HEK293 (cell line): ENCODE results near the gene MTURN.

Source experiments
- CTCF ChIA-PET: fragments of 350-600 bp; formaldehyde crosslinking; extraction: SDS; loops from one replicate; lab custom pipeline; 2021; ENCODE audit warnings: antibody characterized with exemption; lab: Yijun Ruan, JAX
- POLR2A ChIA-PET: fragments of 300-600 bp; formaldehyde crosslinking; extraction: SDS; loops from one replicate; lab custom pipeline; 2020; ENCODE audit warnings: antibody characterized with exemption, inconsistent platforms; lab: Yijun Ruan, JAX
- H3K27ac ChIP-seq: fragments of 200-500 bp; sonication (Bioruptor generic); 2 replicates; pipeline ENCODE4 v1.5.1; 2014; ENCODE audit warnings: low read depth, low read length, control low read depth, inconsistent platforms; ENCODE audit errors: extremely low read depth
- H3K36me3 ChIP-seq, 2 experiments: fragments of 200-500 bp in 1 of 2; sonication (Bioruptor generic) in 1 of 2; 1 replicate in 1 of 2; 2 replicates in 1 of 2; pipeline ENCODE4 v1.5.1; 2014 to 2017; ENCODE audit warnings: inconsistent platforms in 2 of 2, low read length in 2 of 2; ENCODE audit not compliant: control insufficient read depth in 2 of 2, insufficient read depth in 1 of 2
- H3K4me1 ChIP-seq: fragments of 200-500 bp; sonication (Bioruptor generic); 2 replicates; pipeline ENCODE4 v1.5.1; 2014; ENCODE audit warnings: mild to moderate bottlenecking, low read length, inconsistent platforms; ENCODE audit not compliant: control insufficient read depth, insufficient read depth
- H3K4me3 ChIP-seq: 2 replicates; pipeline ENCODE4 v1.5.1; 2011; ENCODE audit warnings: low read depth, mild to moderate bottlenecking, control low read depth, low read length, moderate library complexity
- H3K9me3 ChIP-seq: fragments of 200-500 bp; sonication (Bioruptor generic); 2 replicates; pipeline ENCODE4 v1.5.1; 2014; ENCODE audit warnings: low read depth, low read length, inconsistent platforms; ENCODE audit not compliant: control insufficient read depth, insufficient read depth
- ELK4 ChIP-seq: IDR thresholded peaks from 2 replicates; pipeline ENCODE4 v1.6.1; 2011; ENCODE audit warnings: mild to moderate bottlenecking, low read depth, low read length, borderline replicate concordance
- GLI4 ChIP-seq: fragments of 450-650 bp; formaldehyde crosslinking; IDR thresholded peaks from 2 replicates; pipeline ENCODE4 v1.5.1; 2016; ENCODE audit warnings: missing biosample characterization, missing genetic modification characterization
- MYNN ChIP-seq: fragments of 450-650 bp; formaldehyde crosslinking; IDR thresholded peaks from 2 replicates; pipeline ENCODE4 v1.5.1; 2016; ENCODE audit warnings: missing biosample characterization, missing genetic modification characterization, borderline replicate concordance
- RBAK ChIP-seq: fragments of 450-650 bp; formaldehyde crosslinking; IDR thresholded peaks from 2 replicates; pipeline ENCODE4 v1.5.1; 2016; ENCODE audit warnings: missing biosample characterization, missing genetic modification characterization
- SALL2 ChIP-seq: fragments of 450-650 bp; formaldehyde crosslinking; IDR thresholded peaks from 2 replicates; pipeline ENCODE4 v1.5.0; 2017; ENCODE audit warnings: missing biosample characterization, mild to moderate bottlenecking, missing genetic modification characterization, borderline replicate concordance
- SP2 ChIP-seq: fragments of 450-650 bp; formaldehyde crosslinking; IDR thresholded peaks from 2 replicates; pipeline ENCODE4 v1.5.1; 2016; ENCODE audit warnings: missing biosample characterization, missing genetic modification characterization
- ZBTB21 ChIP-seq: fragments of 450-650 bp; formaldehyde crosslinking; IDR thresholded peaks from 2 replicates; pipeline ENCODE4 v1.5.1; 2017; ENCODE audit warnings: missing biosample characterization, missing genetic modification characterization
- ZBTB48 ChIP-seq: fragments of 450-650 bp; formaldehyde crosslinking; IDR thresholded peaks from 2 replicates; pipeline ENCODE4 v1.5.1; 2016; ENCODE audit warnings: missing biosample characterization, missing genetic modification characterization
- ZNF174 ChIP-seq: fragments of 450-650 bp; formaldehyde crosslinking; IDR thresholded peaks from 2 replicates; pipeline ENCODE4 v1.5.0; 2017; ENCODE audit warnings: missing biosample characterization, mild to moderate bottlenecking, missing genetic modification characterization
- ZNF239 ChIP-seq: fragments of 450-650 bp; formaldehyde crosslinking; IDR thresholded peaks from 2 replicates; pipeline ENCODE4 v1.5.1; 2016; ENCODE audit warnings: missing biosample characterization, missing genetic modification characterization
- ZNF48 ChIP-seq: fragments of 450-650 bp; formaldehyde crosslinking; IDR thresholded peaks from 2 replicates; pipeline ENCODE4 v1.5.1; 2016; ENCODE audit warnings: missing biosample characterization, missing genetic modification characterization
- ZSCAN18 ChIP-seq: fragments of 450-650 bp; formaldehyde crosslinking; IDR thresholded peaks from 2 replicates; pipeline ENCODE4 v1.5.1; 2016; ENCODE audit warnings: missing biosample characterization, missing genetic modification characterization
- TF ChIP-seq, protein P1 (sequence below): fragments of 450-650 bp; formaldehyde crosslinking; optimal IDR thresholded peaks from 2 replicates; pipeline ENCODE3; 2016; ENCODE audit warnings: missing biosample characterization, mild to moderate bottlenecking, missing genetic modification characterization
- TF ChIP-seq, protein P2 (sequence below): fragments of 450-650 bp; formaldehyde crosslinking; IDR thresholded peaks from 2 replicates; pipeline ENCODE4 v1.5.1; 2016; ENCODE audit warnings: missing biosample characterization, missing genetic modification characterization
- TF ChIP-seq, protein P3 (sequence below): fragments of 450-650 bp; formaldehyde crosslinking; IDR thresholded peaks from 2 replicates; pipeline ENCODE4; 2016; ENCODE audit warnings: missing biosample characterization, missing genetic modification characterization
- TF ChIP-seq, protein P4 (sequence below): fragments of 450-650 bp; formaldehyde crosslinking; IDR thresholded peaks from 2 replicates; pipeline ENCODE4 v1.5.1; 2016; ENCODE audit warnings: missing biosample characterization, missing genetic modification characterization, low read depth

Gene MTURN

GRCh38 chr7:30191809-30192208 is 57.0 kb downstream of the MTURN start:
- POLR2A ChIA-PET, result no interaction called here

More at GRCh38 chr7:30191809-30192208, 57.0 kb downstream of the MTURN start:
- peaks cover 6% of the 10 kb centered on the region for H3K9me3 ChIP-seq
- CTCF ChIA-PET, result no interaction called here
- no peaks in the 10 kb centered on the region for H3K36me3 ChIP-seq
- no peak overlapping the region for H3K4me3 ChIP-seq
- TF ChIP-seq, protein P1, sequence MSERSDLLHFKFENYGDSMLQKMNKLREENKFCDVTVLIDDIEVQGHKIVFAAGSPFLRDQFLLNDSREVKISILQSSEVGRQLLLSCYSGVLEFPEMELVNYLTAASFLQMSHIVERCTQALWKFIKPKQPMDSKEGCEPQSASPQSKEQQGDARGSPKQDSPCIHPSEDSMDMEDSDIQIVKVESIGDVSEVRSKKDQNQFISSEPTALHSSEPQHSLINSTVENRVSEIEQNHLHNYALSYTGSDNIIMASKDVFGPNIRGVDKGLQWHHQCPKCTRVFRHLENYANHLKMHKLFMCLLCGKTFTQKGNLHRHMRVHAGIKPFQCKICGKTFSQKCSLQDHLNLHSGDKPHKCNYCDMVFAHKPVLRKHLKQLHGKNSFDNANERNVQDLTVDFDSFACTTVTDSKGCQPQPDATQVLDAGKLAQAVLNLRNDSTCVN, result no peak
- TF ChIP-seq GLI4, result no peak
- TF ChIP-seq, protein P2, sequence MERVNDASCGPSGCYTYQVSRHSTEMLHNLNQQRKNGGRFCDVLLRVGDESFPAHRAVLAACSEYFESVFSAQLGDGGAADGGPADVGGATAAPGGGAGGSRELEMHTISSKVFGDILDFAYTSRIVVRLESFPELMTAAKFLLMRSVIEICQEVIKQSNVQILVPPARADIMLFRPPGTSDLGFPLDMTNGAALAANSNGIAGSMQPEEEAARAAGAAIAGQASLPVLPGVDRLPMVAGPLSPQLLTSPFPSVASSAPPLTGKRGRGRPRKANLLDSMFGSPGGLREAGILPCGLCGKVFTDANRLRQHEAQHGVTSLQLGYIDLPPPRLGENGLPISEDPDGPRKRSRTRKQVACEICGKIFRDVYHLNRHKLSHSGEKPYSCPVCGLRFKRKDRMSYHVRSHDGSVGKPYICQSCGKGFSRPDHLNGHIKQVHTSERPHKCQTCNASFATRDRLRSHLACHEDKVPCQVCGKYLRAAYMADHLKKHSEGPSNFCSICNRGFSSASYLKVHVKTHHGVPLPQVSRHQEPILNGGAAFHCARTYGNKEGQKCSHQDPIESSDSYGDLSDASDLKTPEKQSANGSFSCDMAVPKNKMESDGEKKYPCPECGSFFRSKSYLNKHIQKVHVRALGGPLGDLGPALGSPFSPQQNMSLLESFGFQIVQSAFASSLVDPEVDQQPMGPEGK (tag by site-specific recombination), result no peak
- TF ChIP-seq ZNF174 (tag by site-specific recombination), result no peak
- TF ChIP-seq ZSCAN18 (tag by site-specific recombination), result no peak
- no peak for TF ChIP-seq SALL2 (tag by site-specific recombination)
- no peak for TF ChIP-seq RBAK
- no peak for TF ChIP-seq SP2
- TF ChIP-seq ELK4, result no peak
- TF ChIP-seq, protein P3, sequence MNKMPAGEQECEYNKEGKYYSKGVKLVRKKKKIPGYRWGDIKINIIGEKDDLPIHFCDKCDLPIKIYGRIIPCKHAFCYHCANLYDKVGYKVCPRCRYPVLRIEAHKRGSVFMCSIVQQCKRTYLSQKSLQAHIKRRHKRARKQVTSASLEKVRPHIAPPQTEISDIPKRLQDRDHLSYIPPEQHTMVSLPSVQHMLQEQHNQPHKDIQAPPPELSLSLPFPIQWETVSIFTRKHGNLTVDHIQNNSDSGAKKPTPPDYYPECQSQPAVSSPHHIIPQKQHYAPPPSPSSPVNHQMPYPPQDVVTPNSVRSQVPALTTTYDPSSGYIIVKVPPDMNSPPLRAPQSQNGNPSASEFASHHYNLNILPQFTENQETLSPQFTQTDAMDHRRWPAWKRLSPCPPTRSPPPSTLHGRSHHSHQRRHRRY (tag by site-specific recombination), result no peak
- no peak for TF ChIP-seq ZBTB21 (tag by site-specific recombination)
- no peak for TF ChIP-seq ZNF48 (tag by site-specific recombination)
- no peak for TF ChIP-seq MYNN
- TF ChIP-seq, protein P4, sequence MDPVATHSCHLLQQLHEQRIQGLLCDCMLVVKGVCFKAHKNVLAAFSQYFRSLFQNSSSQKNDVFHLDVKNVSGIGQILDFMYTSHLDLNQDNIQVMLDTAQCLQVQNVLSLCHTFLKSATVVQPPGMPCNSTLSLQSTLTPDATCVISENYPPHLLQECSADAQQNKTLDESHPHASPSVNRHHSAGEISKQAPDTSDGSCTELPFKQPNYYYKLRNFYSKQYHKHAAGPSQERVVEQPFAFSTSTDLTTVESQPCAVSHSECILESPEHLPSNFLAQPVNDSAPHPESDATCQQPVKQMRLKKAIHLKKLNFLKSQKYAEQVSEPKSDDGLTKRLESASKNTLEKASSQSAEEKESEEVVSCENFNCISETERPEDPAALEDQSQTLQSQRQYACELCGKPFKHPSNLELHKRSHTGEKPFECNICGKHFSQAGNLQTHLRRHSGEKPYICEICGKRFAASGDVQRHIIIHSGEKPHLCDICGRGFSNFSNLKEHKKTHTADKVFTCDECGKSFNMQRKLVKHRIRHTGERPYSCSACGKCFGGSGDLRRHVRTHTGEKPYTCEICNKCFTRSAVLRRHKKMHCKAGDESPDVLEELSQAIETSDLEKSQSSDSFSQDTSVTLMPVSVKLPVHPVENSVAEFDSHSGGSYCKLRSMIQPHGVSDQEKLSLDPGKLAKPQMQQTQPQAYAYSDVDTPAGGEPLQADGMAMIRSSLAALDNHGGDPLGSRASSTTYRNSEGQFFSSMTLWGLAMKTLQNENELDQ (tag by site-specific recombination), result no peak
- TF ChIP-seq ZNF239 (tag by site-specific recombination), result no peak
- no peak for TF ChIP-seq ZBTB48 (tag by site-specific recombination)
- no peak overlapping the region for H3K27ac ChIP-seq
- no peaks in the 10 kb centered on the region for H3K4me1 ChIP-seq
